AG04449 (cell line): ENCODE measurements around the gene CAMTA1.

Experiments
- CTCF ChIA-PET: fragments of 350-600 bp; formaldehyde crosslinking; extraction: SDS; loops from one replicate; lab custom pipeline; 2021; ENCODE audit warnings: antibody characterized with exemption; lab: Yijun Ruan, JAX
- POLR2A ChIA-PET: fragments of 400-600, 350-600 bp; formaldehyde crosslinking; extraction: SDS; loops from one replicate; lab custom pipeline; 2020; ENCODE audit warnings: antibody characterized with exemption, inconsistent platforms; lab: Yijun Ruan, JAX
- DNase-seq: peaks from one replicate; pipeline ENCODE4 v3.0.0-alpha.2; 2010; ENCODE audit warnings: low read depth, low spot score
- H3K4me3 ChIP-seq: 2 replicates; pipeline ENCODE4 v1.5.1; 2011; ENCODE audit warnings: low read depth, mild to moderate bottlenecking, control low read depth, low read length
- TF ChIP-seq, protein P1 (sequence below): IDR thresholded peaks from one replicate; pipeline ENCODE4 v1.5.1; 2011; ENCODE audit warnings: mild to moderate bottlenecking, moderate library complexity, low read length, control low read depth, inconsistent platforms; ENCODE audit not compliant: insufficient read depth; ENCODE audit errors: missing control alignments

The CAMTA1 gene

GRCh38 chr1:7339953-7340352, 554.7 kb downstream of the CAMTA1 start:
- TF ChIP-seq, protein P1, sequence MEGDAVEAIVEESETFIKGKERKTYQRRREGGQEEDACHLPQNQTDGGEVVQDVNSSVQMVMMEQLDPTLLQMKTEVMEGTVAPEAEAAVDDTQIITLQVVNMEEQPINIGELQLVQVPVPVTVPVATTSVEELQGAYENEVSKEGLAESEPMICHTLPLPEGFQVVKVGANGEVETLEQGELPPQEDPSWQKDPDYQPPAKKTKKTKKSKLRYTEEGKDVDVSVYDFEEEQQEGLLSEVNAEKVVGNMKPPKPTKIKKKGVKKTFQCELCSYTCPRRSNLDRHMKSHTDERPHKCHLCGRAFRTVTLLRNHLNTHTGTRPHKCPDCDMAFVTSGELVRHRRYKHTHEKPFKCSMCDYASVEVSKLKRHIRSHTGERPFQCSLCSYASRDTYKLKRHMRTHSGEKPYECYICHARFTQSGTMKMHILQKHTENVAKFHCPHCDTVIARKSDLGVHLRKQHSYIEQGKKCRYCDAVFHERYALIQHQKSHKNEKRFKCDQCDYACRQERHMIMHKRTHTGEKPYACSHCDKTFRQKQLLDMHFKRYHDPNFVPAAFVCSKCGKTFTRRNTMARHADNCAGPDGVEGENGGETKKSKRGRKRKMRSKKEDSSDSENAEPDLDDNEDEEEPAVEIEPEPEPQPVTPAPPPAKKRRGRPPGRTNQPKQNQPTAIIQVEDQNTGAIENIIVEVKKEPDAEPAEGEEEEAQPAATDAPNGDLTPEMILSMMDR, result no peak
- DNase-seq, result no peak
- POLR2A ChIA-PET, result no interaction called here
- CTCF ChIA-PET, result no interaction called here
- H3K4me3 ChIP-seq, result no peak overlapping the region

- no peak overlapping the region for H3K4me3 ChIP-seq
- CTCF ChIA-PET, result no interaction called here
- TF ChIP-seq, protein P1, result no peak
- POLR2A ChIA-PET, result no interaction called here
- no peak for DNase-seq
Measured at GRCh38 chr1:7341145-7341905, 556.1 kb downstream of the CAMTA1 start.

- CTCF ChIA-PET, result interaction anchor here (1.5 kb wide), 1 partner anchor 9 kb away, joined by 4 read pairs; no protein-coding TSS in a partner anchor
- no peak overlapping the region for H3K4me3 ChIP-seq
- POLR2A ChIA-PET, result no interaction called here
- TF ChIP-seq, protein P1, result no peak
- DNase-seq, result no peak
Measured at GRCh38 chr1:7343882-7344281, 558.6 kb downstream of the CAMTA1 start.

DNA sequence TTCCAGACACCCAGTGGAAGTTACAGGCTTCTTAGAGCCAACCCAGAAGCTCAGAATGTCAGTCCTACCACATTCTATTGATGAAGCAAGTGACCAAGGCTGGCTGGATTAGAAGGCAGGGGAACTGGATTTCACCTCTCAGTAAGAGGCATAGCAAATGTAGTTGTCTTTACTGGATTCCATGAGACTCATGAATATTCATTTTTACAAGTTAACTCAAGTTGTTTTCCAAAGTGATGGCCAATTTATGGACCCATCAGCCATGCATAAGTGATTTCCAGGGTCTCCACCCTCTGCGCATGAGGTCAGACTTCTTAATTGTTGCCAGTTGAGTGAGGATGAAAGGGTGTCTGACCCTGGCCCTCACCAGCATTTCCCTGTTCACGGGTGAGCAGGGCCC, 559.0 kb downstream of the CAMTA1 start:
- TF ChIP-seq, protein P1, result no peak
- CTCF ChIA-PET, result interaction anchor here (1.5 kb wide), 1 partner anchor 10 kb away, joined by 4 read pairs; no protein-coding TSS in a partner anchor
- POLR2A ChIA-PET, result no interaction called here
- DNase-seq, result no peak
- no peak overlapping the region for H3K4me3 ChIP-seq

DNA sequence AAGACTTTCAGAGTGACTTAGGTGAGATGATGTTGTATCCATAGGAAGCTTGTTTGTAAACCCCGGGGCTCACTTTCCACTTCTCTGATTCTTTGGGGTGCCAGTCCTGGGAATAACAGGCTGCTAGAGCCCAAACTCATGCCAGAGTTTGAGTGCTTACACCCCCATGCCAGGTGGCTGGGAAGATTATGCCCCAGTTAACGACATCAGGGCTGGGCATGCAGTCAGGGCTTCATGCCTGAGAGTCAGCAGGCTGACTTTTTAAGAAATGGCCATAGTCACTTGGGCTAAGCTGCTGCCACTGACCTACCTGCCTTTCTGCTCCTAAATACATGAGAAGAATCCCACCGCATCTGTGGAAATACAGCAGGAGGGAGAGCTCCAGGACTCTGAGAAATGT, 560.3 kb downstream of the CAMTA1 start:
- no peak for DNase-seq
- TF ChIP-seq, protein P1, result no peak
- CTCF ChIA-PET, result no interaction called here
- no peak overlapping the region for H3K4me3 ChIP-seq
- POLR2A ChIA-PET, result no interaction called here

DNA sequence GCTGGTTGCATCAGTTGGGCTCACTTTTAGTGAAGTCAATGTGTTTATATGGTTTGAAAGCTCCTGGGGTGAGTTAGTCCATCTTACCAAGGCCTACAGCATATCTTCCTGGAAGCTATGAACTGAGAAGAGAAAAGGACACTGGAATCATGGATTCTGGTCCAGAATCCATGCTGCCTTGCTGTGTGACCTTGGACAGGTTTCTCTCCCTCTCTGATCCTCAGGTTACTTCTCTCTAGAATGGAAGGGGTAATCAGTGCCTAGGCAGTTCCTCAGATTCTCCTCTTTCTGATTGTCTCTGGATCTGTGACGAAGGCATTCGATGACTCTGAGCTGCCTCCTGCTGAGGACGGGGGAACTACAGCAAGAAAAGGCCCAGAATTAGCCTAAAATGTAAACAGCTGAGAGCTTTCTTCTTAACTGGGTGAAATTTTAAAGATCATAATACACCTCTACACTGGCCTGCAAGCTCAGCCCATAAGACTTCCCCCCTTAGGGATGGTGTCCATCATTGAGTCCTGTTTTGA, 560.9 kb downstream of the CAMTA1 start:
- ChIA-PET POLR2A (no interaction called here), CTCF (no interaction called here)
- TF ChIP-seq, protein P1, result no peak
- no peak overlapping the region for H3K4me3 ChIP-seq
- no peak for DNase-seq
